HCT116 (cell line): Measurements from ENCODE around the gene CCDC57.

ENCODE experiments used
- EZH2phosphoT487 ChIP-seq: fragments of 200-600 bp; IDR thresholded peaks from 2 replicates; pipeline ENCODE4 v1.6.1; 2018; ENCODE audit warnings: antibody characterized with exemption, borderline replicate concordance
- JUND ChIP-seq: IDR thresholded peaks from 2 replicates; pipeline ENCODE4 v1.6.1; 2012
- POLR2A ChIP-seq: IDR thresholded peaks from 2 replicates; pipeline ENCODE4 v1.7.0; 2011; ENCODE audit warnings: borderline replicate concordance; ENCODE audit not compliant: insufficient read depth, insufficient read length; ENCODE audit errors: extremely low read depth
- POLR2AphosphoS5 ChIP-seq: IDR thresholded peaks from 2 replicates; pipeline ENCODE4 v1.6.1; 2011; ENCODE audit warnings: mild to moderate bottlenecking, low read depth, low read length, moderate library complexity
- SIN3A ChIP-seq: IDR thresholded peaks from 2 replicates; pipeline ENCODE4 v1.6.1; 2012; ENCODE audit warnings: low read depth
- ZNF274 ChIP-seq: fragments of 200-500 bp; sonication (Bioruptor generic); IDR thresholded peaks from 2 replicates; pipeline ENCODE4 v1.6.1; 2014; ENCODE audit warnings: mild to moderate bottlenecking, low read depth, low read length, inconsistent platforms
- TF ChIP-seq, protein P1 (sequence below), 3 experiments: fragments of 200-600 bp in 1 of 3; sonication (generic) in 1 of 3; IDR thresholded peaks in 2 of 3; conservative IDR thresholded peaks in 1 of 3; 2 replicates each; pipeline ENCODE4 v1.5.1; 2012 to 2017; ENCODE audit warnings: low read depth in 2 of 3, low read length in 2 of 3, antibody characterized with exemption in 1 of 3, borderline replicate concordance in 1 of 3, control low read depth in 1 of 3, mild to moderate bottlenecking in 1 of 3, mixed read lengths in 1 of 3, mixed run types in 1 of 3, moderate library complexity in 1 of 3; ENCODE audit not compliant: insufficient read depth in 1 of 3
- TF ChIP-seq, protein P2 (sequence below): IDR thresholded peaks from 2 replicates; pipeline ENCODE4 v1.6.1; 2012; ENCODE audit warnings: low read depth

DNA sequence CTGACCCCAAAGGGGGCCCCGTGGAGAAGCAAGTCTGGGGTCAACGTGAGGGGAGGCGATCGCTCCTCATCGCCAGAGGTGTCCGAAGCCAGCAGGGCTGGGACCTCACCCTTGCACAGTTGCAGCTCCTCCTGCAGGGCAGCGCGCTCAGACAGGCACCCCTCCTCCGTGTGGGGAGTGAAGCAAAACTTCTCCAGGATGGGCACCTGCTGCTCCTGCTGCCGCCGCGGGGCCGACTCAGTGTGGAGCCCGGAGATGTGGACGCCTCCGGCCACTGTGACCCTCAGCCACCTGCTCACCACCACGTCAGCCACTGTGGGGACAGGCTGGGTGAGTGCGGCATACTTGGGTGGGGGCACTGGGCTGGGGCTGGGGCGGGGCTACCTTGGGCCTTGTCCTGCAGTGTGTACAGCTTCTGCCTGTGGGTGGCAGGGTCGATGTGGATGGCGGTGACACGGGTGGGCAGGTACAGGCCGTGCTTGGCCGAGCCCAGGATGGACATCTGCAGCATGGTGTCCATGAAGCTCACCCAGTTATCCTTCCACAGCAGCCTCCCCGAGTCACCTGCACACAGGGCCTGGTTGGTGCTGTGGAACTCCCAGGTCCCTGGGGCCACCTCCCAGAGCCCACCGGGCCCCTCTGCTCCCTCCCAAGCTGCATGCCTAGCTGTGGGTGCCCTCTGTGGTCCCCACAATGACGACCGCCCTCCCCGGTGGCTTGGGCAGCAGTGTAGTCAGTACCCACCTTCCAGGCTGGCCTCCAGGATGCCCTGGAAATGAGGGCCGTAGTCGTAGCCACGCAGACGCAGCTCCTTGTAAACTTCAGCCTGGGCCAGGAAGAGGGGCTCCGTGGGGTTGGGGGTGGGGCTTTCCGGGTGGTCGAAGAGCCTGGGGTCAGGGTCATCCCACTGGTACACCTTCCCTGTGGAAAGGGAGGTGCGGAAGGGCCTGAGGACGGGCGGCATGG, 125.4 kb downstream of the CCDC57 start:
- TF ChIP-seq, protein P1, sequence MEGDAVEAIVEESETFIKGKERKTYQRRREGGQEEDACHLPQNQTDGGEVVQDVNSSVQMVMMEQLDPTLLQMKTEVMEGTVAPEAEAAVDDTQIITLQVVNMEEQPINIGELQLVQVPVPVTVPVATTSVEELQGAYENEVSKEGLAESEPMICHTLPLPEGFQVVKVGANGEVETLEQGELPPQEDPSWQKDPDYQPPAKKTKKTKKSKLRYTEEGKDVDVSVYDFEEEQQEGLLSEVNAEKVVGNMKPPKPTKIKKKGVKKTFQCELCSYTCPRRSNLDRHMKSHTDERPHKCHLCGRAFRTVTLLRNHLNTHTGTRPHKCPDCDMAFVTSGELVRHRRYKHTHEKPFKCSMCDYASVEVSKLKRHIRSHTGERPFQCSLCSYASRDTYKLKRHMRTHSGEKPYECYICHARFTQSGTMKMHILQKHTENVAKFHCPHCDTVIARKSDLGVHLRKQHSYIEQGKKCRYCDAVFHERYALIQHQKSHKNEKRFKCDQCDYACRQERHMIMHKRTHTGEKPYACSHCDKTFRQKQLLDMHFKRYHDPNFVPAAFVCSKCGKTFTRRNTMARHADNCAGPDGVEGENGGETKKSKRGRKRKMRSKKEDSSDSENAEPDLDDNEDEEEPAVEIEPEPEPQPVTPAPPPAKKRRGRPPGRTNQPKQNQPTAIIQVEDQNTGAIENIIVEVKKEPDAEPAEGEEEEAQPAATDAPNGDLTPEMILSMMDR (IDR thresholded peaks at IDR 0.05 in 2 of 3, conservative IDR thresholded peaks at IDR 0.05 in 1 of 3; ENCODE audit: borderline replicate concordance in 1 of 3, insufficient read depth in 1 of 3, low read depth in 2 of 3, low read length in 2 of 3): no peak
- TF ChIP-seq JUND: no peak
- TF ChIP-seq POLR2A: no peak
- TF ChIP-seq SIN3A: no peak
- no peak for TF ChIP-seq POLR2AphosphoS5
- TF ChIP-seq EZH2phosphoT487: no peak
- TF ChIP-seq, protein P2, sequence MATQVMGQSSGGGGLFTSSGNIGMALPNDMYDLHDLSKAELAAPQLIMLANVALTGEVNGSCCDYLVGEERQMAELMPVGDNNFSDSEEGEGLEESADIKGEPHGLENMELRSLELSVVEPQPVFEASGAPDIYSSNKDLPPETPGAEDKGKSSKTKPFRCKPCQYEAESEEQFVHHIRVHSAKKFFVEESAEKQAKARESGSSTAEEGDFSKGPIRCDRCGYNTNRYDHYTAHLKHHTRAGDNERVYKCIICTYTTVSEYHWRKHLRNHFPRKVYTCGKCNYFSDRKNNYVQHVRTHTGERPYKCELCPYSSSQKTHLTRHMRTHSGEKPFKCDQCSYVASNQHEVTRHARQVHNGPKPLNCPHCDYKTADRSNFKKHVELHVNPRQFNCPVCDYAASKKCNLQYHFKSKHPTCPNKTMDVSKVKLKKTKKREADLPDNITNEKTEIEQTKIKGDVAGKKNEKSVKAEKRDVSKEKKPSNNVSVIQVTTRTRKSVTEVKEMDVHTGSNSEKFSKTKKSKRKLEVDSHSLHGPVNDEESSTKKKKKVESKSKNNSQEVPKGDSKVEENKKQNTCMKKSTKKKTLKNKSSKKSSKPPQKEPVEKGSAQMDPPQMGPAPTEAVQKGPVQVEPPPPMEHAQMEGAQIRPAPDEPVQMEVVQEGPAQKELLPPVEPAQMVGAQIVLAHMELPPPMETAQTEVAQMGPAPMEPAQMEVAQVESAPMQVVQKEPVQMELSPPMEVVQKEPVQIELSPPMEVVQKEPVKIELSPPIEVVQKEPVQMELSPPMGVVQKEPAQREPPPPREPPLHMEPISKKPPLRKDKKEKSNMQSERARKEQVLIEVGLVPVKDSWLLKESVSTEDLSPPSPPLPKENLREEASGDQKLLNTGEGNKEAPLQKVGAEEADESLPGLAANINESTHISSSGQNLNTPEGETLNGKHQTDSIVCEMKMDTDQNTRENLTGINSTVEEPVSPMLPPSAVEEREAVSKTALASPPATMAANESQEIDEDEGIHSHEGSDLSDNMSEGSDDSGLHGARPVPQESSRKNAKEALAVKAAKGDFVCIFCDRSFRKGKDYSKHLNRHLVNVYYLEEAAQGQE: no peak
- no peak for TF ChIP-seq ZNF274
